Esophagus muscularis mucosa (tissue), 4 donors: ENCODE data around the gene ALPL. TPM values are rescaled to one million over a fixed set of nuclear protein-coding genes. Genes with fewer than 3 reads are reported as not detected.

Experiments
- DNase-seq: peaks from one replicate; pipeline ENCODE4 v3.0.0-alpha.2; 2017; ENCODE audit errors: extremely low spot score
- H3K27ac ChIP-seq, 4 donors: fragments of 200-600 bp; sonication (generic); replicated peaks in 1 of 4; 1 replicate in 3 of 4; 2 replicates in 1 of 4; pipeline ENCODE4 v1.5.1; 2016 to 2019; ENCODE audit warnings: mild to moderate bottlenecking in 1 of 4
- H3K27me3 ChIP-seq, 4 donors: fragments of 200-600 bp; sonication (generic); one replicate each; pipeline versions ENCODE4 v1.5.1 to v1.6.0; 2016 to 2019
- H3K36me3 ChIP-seq, 4 donors: fragments of 200-600 bp; sonication (generic); one replicate each; pipeline ENCODE4 v1.5.1; 2016 to 2019
- H3K4me1 ChIP-seq, 4 donors: fragments of 200-600 bp; sonication (generic); one replicate each; pipeline ENCODE4 v1.5.1; 2016 to 2019
- H3K4me3 ChIP-seq, 4 donors: fragments of 200-600 bp; sonication (generic); 1 replicate in 2 of 4; 2 replicates in 2 of 4; pipeline ENCODE4 v1.5.1; 2016 to 2019; ENCODE audit warnings: mild to moderate bottlenecking in 4 of 4, moderate library complexity in 1 of 4
- H3K9me3 ChIP-seq, 4 donors: fragments of 200-600 bp; sonication (generic); 1 replicate in 3 of 4; 2 replicates in 1 of 4; pipeline ENCODE4 v1.5.1; 2016 to 2019
- CTCF ChIP-seq, 3 experiments: fragments of 200-600 bp in 2 of 3; fragments of 450-650 bp in 1 of 3; sonication (generic) in 2 of 3; IDR thresholded peaks; one replicate each; pipeline ENCODE4 v1.5.1; 2017 to 2019; ENCODE audit warnings: antibody characterized with exemption in 3 of 3, mild to moderate bottlenecking in 2 of 3, moderate library complexity in 1 of 3
- EP300 ChIP-seq: sonication (generic); formaldehyde crosslinking; IDR thresholded peaks from one replicate; pipeline ENCODE4 v1.6.1; 2017; ENCODE audit warnings: antibody characterized with exemption
- POLR2A ChIP-seq: fragments of 450-650 bp; IDR thresholded peaks from one replicate; pipeline ENCODE4 v1.6.1; 2017; ENCODE audit warnings: antibody characterized with exemption, moderate library complexity, mild to moderate bottlenecking, low read depth
- POLR2AphosphoS5 ChIP-seq, 2 donors: sonication (generic); formaldehyde crosslinking; IDR thresholded peaks; one replicate each; pipeline ENCODE4 v1.6.1; 2017; ENCODE audit warnings: antibody characterized with exemption in 2 of 2
- WGBS: methylation state at CpG from one replicate; pipeline ENCODE4 v1.1.5; 2018; 5-methylcytosine and 5-hydroxymethylcytosine counted together
- intact Hi-C: fragments of 100-400 bp; cut with DNase I; formaldehyde crosslinking; loops from one replicate; pipeline ENCODE4 v1.15.1; 2023
- total RNA-seq, 4 donors: library from RNA; depleted of rRNA; stranded (reverse); fragments of >200 nt; gene quantifications; one replicate each; pipeline versions ENCODE4 v1.1.0 to v1.2.1, GENCODE V29; 2016

The ALPL gene
- total RNA-seq, 4 donors from 2014 or later, result 1.2 to 10.3 (median 3.8) TPM

DNA sequence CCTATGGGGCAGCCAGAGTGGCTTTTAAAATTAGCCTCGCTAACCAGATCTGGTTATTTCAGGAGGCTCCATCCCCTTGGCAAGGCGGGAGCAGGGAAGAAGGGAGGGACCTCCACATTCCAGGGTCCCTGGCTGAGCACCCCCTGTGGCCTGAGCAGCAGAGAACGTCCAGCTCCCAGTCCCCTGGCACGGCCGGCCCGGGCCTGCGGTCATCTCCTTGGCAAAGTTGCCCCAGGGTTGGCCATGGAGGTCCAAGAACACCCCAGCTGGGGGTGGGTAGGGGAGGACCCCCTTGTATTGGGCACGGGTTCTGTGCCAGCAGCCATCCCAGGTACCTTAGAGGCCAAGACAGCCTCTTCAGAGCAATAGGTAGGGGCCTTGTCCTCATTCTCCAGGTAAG lies 84.0 kb downstream of the ALPL start:
- H3K4me3 ChIP-seq, result no peak overlapping the region
- H3K4me1 ChIP-seq, result peaks cover 0 to 8% (median 0%) of the 10 kb centered on the region in 4 donors
- no peak for TF ChIP-seq POLR2A
- no peak for TF ChIP-seq CTCF (IDR thresholded peaks at IDR 0.05)
- TF ChIP-seq POLR2AphosphoS5 (IDR thresholded peaks at IDR 0.05), result no peak
- no peak for TF ChIP-seq EP300
- H3K9me3 ChIP-seq, result no peaks in the 10 kb centered on the region
- 69% methylated on average over 6 of the region's 8 CpGs for WGBS
- intact Hi-C loops, result no loop called here
- no peaks in the 10 kb centered on the region for H3K36me3 ChIP-seq
- peaks cover 0 to 91% (median 0%) of the 10 kb centered on the region in 4 donors for H3K27me3 ChIP-seq
- H3K27ac ChIP-seq, result no peak overlapping the region
- DNase-seq, result no peak

GRCh38 chr1:21594501-21594900 lies 85.3 kb downstream of the ALPL start:
- Histone ChIP-seq H3K27me3 (peaks cover 0 to 99% (median 0%) of the 10 kb centered on the region in 4 donors), H3K4me3 (no peak overlapping the region), H3K36me3 (no peaks in the 10 kb centered on the region), H3K9me3 (no peaks in the 10 kb centered on the region), H3K27ac (no peak overlapping the region), H3K4me1 (peaks cover 0 to 8% (median 0%) of the 10 kb centered on the region in 4 donors)
- intact Hi-C loops, result no loop called here
- DNase-seq, result no peak
- TF ChIP-seq EP300 (no peak), POLR2AphosphoS5 (IDR thresholded peaks at IDR 0.05) (no peak), POLR2A (no peak), CTCF (IDR thresholded peaks at IDR 0.05) (no peak)
- 66% methylated on average over 10 of the region's 11 CpGs for WGBS

- intact Hi-C loops, result no loop called here
- peaks cover 0 to 5% (median 0%) of the 10 kb centered on the region in 4 donors for H3K4me1 ChIP-seq
- no peak overlapping the region for H3K4me3 ChIP-seq
- whole genome bisulfite sequencing, result 62% methylated on average over 25 of the region's 26 CpGs
- no peaks in the 10 kb centered on the region for H3K9me3 ChIP-seq
- peaks cover 0 to 93% (median 0%) of the 10 kb centered on the region in 4 donors for H3K27me3 ChIP-seq
- no peak overlapping the region for H3K27ac ChIP-seq
- no peaks in the 10 kb centered on the region for H3K36me3 ChIP-seq
- TF ChIP-seq POLR2A, result no peak
- TF ChIP-seq CTCF (IDR thresholded peaks at IDR 0.05), result peak; percentile 27 to 45 (median 43)
- no peak for DNase-seq
Measured at GRCh38 chr1:21594935-21595897, 86.0 kb downstream of the ALPL start.

- no peak overlapping the region for H3K4me3 ChIP-seq
- peaks cover 0 to 85% (median 0%) of the 10 kb centered on the region in 4 donors for H3K27me3 ChIP-seq
- H3K9me3 ChIP-seq, result no peaks in the 10 kb centered on the region
- H3K27ac ChIP-seq, result no peak overlapping the region
- 81% methylated on average over 10 of the region's 11 CpGs for WGBS
- TF ChIP-seq POLR2A (no peak), POLR2AphosphoS5 (IDR thresholded peaks at IDR 0.05) (no peak), CTCF (IDR thresholded peaks at IDR 0.05) (no peak), EP300 (no peak)
- H3K36me3 ChIP-seq, result no peaks in the 10 kb centered on the region
- no peaks in the 10 kb centered on the region for H3K4me1 ChIP-seq
- intact Hi-C loops, result no loop called here
- no peak for DNase-seq
Measured at GRCh38 chr1:21596174-21596573, 87.0 kb downstream of the ALPL start.
